A549 (cell line): ENCODE measurements around the gene SMIM35. TPM values are rescaled to one million over a fixed set of nuclear protein-coding genes. Genes with fewer than 3 reads are reported as not detected.

Source experiments
- ATAC-seq, 2 experiments: fragments of 200-7000 bp in 1 of 2; fragments of >200 bp in 1 of 2; cut with Nextera tagmentation in 1 of 2; cut with Tn5 transposase in 1 of 2; 3 replicates each; pipeline versions ENCODE4 v1.8.0 to v1.9.1; 2018 to 2020; ENCODE audit warnings: mild to moderate bottlenecking in 1 of 2, moderate library complexity in 1 of 2
- CTCF ChIA-PET: fragments of 300-600 bp; sonication (Branson Sonifier 250); formaldehyde crosslinking; extraction: SDS; loops from one replicate; lab custom pipeline; 2021; ENCODE audit warnings: antibody characterized with exemption, inconsistent platforms; lab: Yijun Ruan, JAX
- POLR2A ChIA-PET: fragments of 350-600 bp; formaldehyde crosslinking; extraction: SDS; loops from one replicate; lab custom pipeline; 2021; ENCODE audit warnings: antibody characterized with exemption, inconsistent platforms; lab: Yijun Ruan, JAX
- DNase-seq, 2 experiments: peaks; one replicate each; pipeline versions ENCODE4 v3.0.0 to v3.0.0-alpha.2; 2011 to 2016; ENCODE audit warnings: low read depth in 1 of 2, low spot score in 1 of 2
- FAIRE-seq: peaks from 2 replicates; lab custom pipeline; 2011; peaks lifted over from hg19 to GRCh38; lab: Jason Lieb, UNC
- H3K27ac ChIP-seq, 2 experiments: fragments of >200 bp; sonication (Bioruptor Twin); formaldehyde crosslinking; 3 replicates each; pipeline ENCODE4 v1.5.1; 2016 to 2017
- H3K4me1 ChIP-seq: fragments of >200 bp; sonication (Bioruptor Twin); formaldehyde crosslinking; 3 replicates; pipeline ENCODE4 v1.6.1; 2016
- H3K4me2 ChIP-seq: fragments of >200 bp; sonication (Bioruptor Twin); formaldehyde crosslinking; 3 replicates; pipeline ENCODE4 v1.6.1; 2016
- H3K4me3 ChIP-seq: fragments of >200 bp; sonication (Bioruptor Twin); formaldehyde crosslinking; 3 replicates; pipeline ENCODE4 v1.5.1; 2016
- H3K9me3 ChIP-seq: fragments of >200 bp; sonication (Bioruptor Twin); formaldehyde crosslinking; 3 replicates; pipeline ENCODE4 v1.6.1; 2016
- ATOH8 ChIP-seq: fragments of 250-450 bp; sonication (Bioruptor Pico); IDR thresholded peaks from 2 replicates; pipeline ENCODE4 v1.5.0; 2020; ENCODE audit warnings: low read depth, mild to moderate bottlenecking, moderate library complexity
- BHLHE40 ChIP-seq: IDR thresholded peaks from 2 replicates; pipeline ENCODE4 v1.6.1; 2012; ENCODE audit warnings: low read depth, low read length, inconsistent platforms
- E2F6 ChIP-seq: IDR thresholded peaks from 2 replicates; pipeline ENCODE4 v1.6.1; 2012; ENCODE audit warnings: low read depth, borderline replicate concordance
- GATA3 ChIP-seq: IDR thresholded peaks from 2 replicates; pipeline ENCODE4 v1.6.1; 2012; ENCODE audit warnings: borderline replicate concordance
- KDM1A ChIP-seq: fragments of 200-600 bp; sonication (generic); IDR thresholded peaks from 2 replicates; pipeline ENCODE4 v1.6.1; 2016; ENCODE audit warnings: low read depth, mild to moderate bottlenecking
- KDM5A ChIP-seq: fragments of 200-600 bp; sonication (generic); IDR thresholded peaks from 2 replicates; pipeline ENCODE4 v1.6.1; 2016; ENCODE audit warnings: antibody characterized with exemption, mild to moderate bottlenecking
- MAX ChIP-seq: IDR thresholded peaks from 2 replicates; pipeline ENCODE4 v1.6.1; 2012
- MAZ ChIP-seq: fragments of 150-350 bp; IDR thresholded peaks from 2 replicates; pipeline ENCODE4 v1.6.1; 2014; ENCODE audit warnings: antibody characterized with exemption, low read depth, low read length, borderline replicate concordance
- NFE2L2 ChIP-seq: fragments of 150-350 bp; conservative IDR thresholded peaks from 2 replicates; pipeline ENCODE4 v1.6.1; 2014; ENCODE audit warnings: low read length
- PHF8 ChIP-seq: fragments of 200-600 bp; sonication (generic); IDR thresholded peaks from 2 replicates; pipeline ENCODE4 v1.6.1; 2016; ENCODE audit warnings: low read depth, mild to moderate bottlenecking, antibody characterized with exemption, moderate library complexity, borderline replicate concordance
- REST ChIP-seq: fragments of 200-600 bp; sonication (generic); IDR thresholded peaks from 2 replicates; pipeline ENCODE4 v1.6.1; 2016; ENCODE audit warnings: antibody characterized with exemption, mild to moderate bottlenecking, moderate library complexity
- TFCP2L1 ChIP-seq: fragments of 250-450 bp; sonication (Bioruptor Pico); IDR thresholded peaks from 2 replicates; pipeline ENCODE4 v1.5.0; 2021; ENCODE audit warnings: mild to moderate bottlenecking
- USF2 ChIP-seq: fragments of 450-650 bp; IDR thresholded peaks from 2 replicates; pipeline ENCODE4 v1.6.1; 2014; ENCODE audit warnings: antibody characterized with exemption
- ZSCAN20 ChIP-seq: fragments of 250-450 bp; sonication (Bioruptor Pico); IDR thresholded peaks from 2 replicates; pipeline ENCODE4 v1.8.0; 2022; ENCODE audit warnings: mild to moderate bottlenecking, moderate library complexity
- WGBS: methylation state at CpG from one replicate; pipeline ENCODE4 v1.1.6; 2017; ENCODE audit errors: missing lambda C conversion rate; 5-methylcytosine and 5-hydroxymethylcytosine counted together
- polyA plus RNA-seq, 4 experiments: library from polyadenylated mRNA; depleted of rRNA in 3 of 4; stranded (reverse); fragments of >200 nt; fragmentation: RNase III in 1 of 4; extraction: RNeasy Plus Mini Kit Qiagen cat#74134 plus additional on column Dnase treatment in 1 of 4; gene quantifications; 2 replicates in 3 of 4; 3 replicates in 1 of 4; pipeline ENCODE4 v1.2.3, GENCODE V29; 2011 to 2017

SMIM35 gene
- polyA plus RNA-seq, 2 of the 4 experiments (the other 2 are of a cell fraction): not detected

GRCh38 chr11:117977029-117977428, 109.7 kb downstream of the SMIM35 start:
- CTCF ChIA-PET: no interaction called here
- H3K27ac ChIP-seq: no peak overlapping the region
- no peak overlapping the region for H3K4me3 ChIP-seq
- peaks cover 9% of the 10 kb centered on the region; the same call in 1 of the 3 replicates for H3K4me1 ChIP-seq
- FAIRE-seq (no peak), ATAC-seq (no peak), DNase-seq (no peak)
- no peaks in the 10 kb centered on the region for H3K9me3 ChIP-seq
- TF ChIP-seq GATA3 (no peak), PHF8 (no peak), KDM5A (no peak), REST (no peak)
- 61% methylated on average over 5 of the region's 5 CpGs for WGBS
- POLR2A ChIA-PET: no interaction called here
- H3K4me2 ChIP-seq: no peak overlapping the region

- FAIRE-seq: no peak
- peaks cover 9% of the 10 kb centered on the region; the same call in 1 of the 3 replicates for H3K4me1 ChIP-seq
- H3K9me3 ChIP-seq: no peaks in the 10 kb centered on the region
- ChIA-PET POLR2A (no interaction called here), CTCF (interaction anchor here (0.6 to 1.3 kb wide), 2 partner anchors 30 to 153 kb away, joined by 4 read pairs; no protein-coding TSS in a partner anchor)
- H3K27ac ChIP-seq: no peak overlapping the region
- no peak overlapping the region for H3K4me2 ChIP-seq
- no peak overlapping the region for H3K4me3 ChIP-seq
- TF ChIP-seq KDM1A (no peak), USF2 (no peak), ZSCAN20 (CRISPR knock-in tag) (no peak), BHLHE40 (no peak), MAZ (no peak), NFE2L2 (no peak), ATOH8 (CRISPR knock-in tag) (no peak), TFCP2L1 (CRISPR knock-in tag) (no peak), REST (no peak), E2F6 (no peak), MAX (no peak)
- no peak for DNase-seq
- ATAC-seq: no peak
- WGBS: no CpG with 5 or more reads among the region's 4 CpGs
These were observed 110.3 kb downstream of the SMIM35 start for GRCh38 chr11:117976445-117976844.
